Natural killer cell (primary cell): ENCODE results near the gene TK2. TPM values are rescaled to one million over a fixed set of nuclear protein-coding genes. Genes with fewer than 3 reads are reported as not detected.

Experiments used
- ATAC-seq, 3 donors: fragments of 150-1000 bp in 2 of 3; fragments of 200-7000 bp in 1 of 3; cut with Tn5 transposase; 1 replicate in 1 of 3; 2 replicates in 2 of 3; pipeline ENCODE4 v1.10.0; 2021; ENCODE audit warnings: mild to moderate bottlenecking in 2 of 3, moderate library complexity in 2 of 3
- DNase-seq, 2 donors: peaks; one replicate each; pipeline versions ENCODE4 v3.0.0 to v3.0.0-alpha.2; 2013 to 2021; ENCODE audit warnings: mixed read lengths in 1 of 2
- H3K27ac ChIP-seq: one replicate; pipeline ENCODE4 v1.5.1; 2013; ENCODE audit warnings: mild to moderate bottlenecking, low read length
- H3K27me3 ChIP-seq: one replicate; pipeline ENCODE4 v1.6.1; 2013; ENCODE audit warnings: low read length; ENCODE audit not compliant: control insufficient read depth, insufficient read depth
- H3K36me3 ChIP-seq: one replicate; pipeline ENCODE4 v1.6.1; 2013; ENCODE audit warnings: low read length; ENCODE audit not compliant: control insufficient read depth, insufficient read depth
- H3K4me1 ChIP-seq: one replicate; pipeline ENCODE4 v1.6.1; 2013; ENCODE audit warnings: low read length; ENCODE audit not compliant: control insufficient read depth, insufficient read depth
- H3K4me3 ChIP-seq: one replicate; pipeline ENCODE4 v1.5.1; 2013; ENCODE audit warnings: low read length
- H3K9me3 ChIP-seq: one replicate; pipeline ENCODE4 v1.6.1; 2013; ENCODE audit warnings: low read length; ENCODE audit not compliant: control insufficient read depth, insufficient read depth
- H3K27ac Mint-ChIP-seq, 2 donors: one replicate each; pipeline ENCODE4 v1.8.0; 2022; ENCODE audit warnings: mild to moderate bottlenecking in 2 of 2, mixed read lengths in 2 of 2, moderate library complexity in 1 of 2
- H3K27me3 Mint-ChIP-seq, 2 donors: one replicate each; pipeline ENCODE4 v1.8.0; 2022; ENCODE audit warnings: low read depth in 2 of 2, mixed read lengths in 2 of 2
- H3K36me3 Mint-ChIP-seq: one replicate; pipeline ENCODE4 v1.8.0; 2022; ENCODE audit warnings: mixed read lengths
- H3K4me1 Mint-ChIP-seq, 2 donors: one replicate each; pipeline ENCODE4 v1.8.0; 2022; ENCODE audit warnings: mixed read lengths in 2 of 2
- H3K4me3 Mint-ChIP-seq: one replicate; pipeline ENCODE4 v1.8.0; 2022; ENCODE audit warnings: mild to moderate bottlenecking, moderate library complexity, mixed read lengths
- H3K9me3 Mint-ChIP-seq, 2 donors: one replicate each; pipeline ENCODE4 v1.8.0; 2022; ENCODE audit warnings: mixed read lengths in 2 of 2
- WGBS: methylation state at CpG from one replicate; pipeline ENCODE4 v1.1.7; 2013; ENCODE audit warnings: missing lambda C conversion rate; ENCODE audit not compliant: insufficient coverage; 5-methylcytosine and 5-hydroxymethylcytosine counted together
- intact Hi-C: fragments of 100-400 bp; cut with micrococcal nuclease; formaldehyde crosslinking; loops from one replicate; pipeline ENCODE4 v1.14.2; 2022
- total RNA-seq, 4 donors: library from RNA; stranded (reverse); fragments of 120-200 nt in 1 of 4; gene quantifications; one replicate each; pipeline versions ENCODE4 v1.2.3 to v1.2.4, GENCODE V29; 2013 to 2022
- TF ChIP-seq, protein P1 (sequence below): fragments of 200-600 bp; IDR thresholded peaks from one replicate; pipeline ENCODE4 v1.8.0; 2022; ENCODE audit warnings: antibody characterized with exemption

The TK2 gene
- total RNA-seq, 3 donors from 2014 or later (not counting 1 experiment from before 2014, with no cell fraction given), result 18.8 to 25.8 (median 25.1) TPM

DNA sequence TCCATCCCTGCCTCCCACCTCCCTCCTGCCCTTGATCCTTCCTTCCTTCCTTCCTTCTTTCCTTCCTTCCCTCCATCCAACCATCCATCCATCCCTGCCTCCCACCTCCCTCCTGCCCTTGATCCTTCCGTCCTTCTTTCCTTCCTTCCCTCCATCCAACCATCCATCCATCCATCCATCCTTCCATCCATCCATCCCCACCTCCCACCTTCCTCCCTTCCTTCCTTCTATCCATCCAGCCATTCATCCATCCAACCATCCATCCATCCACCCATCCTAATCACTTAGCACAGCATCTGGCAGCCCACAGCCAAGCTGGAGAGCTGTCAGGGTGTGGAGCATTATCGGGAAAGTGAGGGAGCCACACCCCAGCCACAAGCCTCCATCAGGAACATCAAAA lies 54.5 kb downstream of the TK2 start:
- intact Hi-C loops, result no loop called here
- Mint-ChIP-seq H3K9me3 (no peaks in the 10 kb centered on the region), H3K4me3 (no peak overlapping the region), H3K36me3 (no peaks in the 10 kb centered on the region), H3K27me3 (no peaks in the 10 kb centered on the region), H3K4me1 (no peaks in the 10 kb centered on the region), H3K27ac (peak overlapping the region in 1 of 2 donors; percentile 14)
- 91% methylated on average over 2 of the region's 2 CpGs for whole genome bisulfite sequencing
- H3K36me3 ChIP-seq, result no peaks in the 10 kb centered on the region
- DNase-seq (no peak), ATAC-seq (no peak)
- TF ChIP-seq, protein P1, sequence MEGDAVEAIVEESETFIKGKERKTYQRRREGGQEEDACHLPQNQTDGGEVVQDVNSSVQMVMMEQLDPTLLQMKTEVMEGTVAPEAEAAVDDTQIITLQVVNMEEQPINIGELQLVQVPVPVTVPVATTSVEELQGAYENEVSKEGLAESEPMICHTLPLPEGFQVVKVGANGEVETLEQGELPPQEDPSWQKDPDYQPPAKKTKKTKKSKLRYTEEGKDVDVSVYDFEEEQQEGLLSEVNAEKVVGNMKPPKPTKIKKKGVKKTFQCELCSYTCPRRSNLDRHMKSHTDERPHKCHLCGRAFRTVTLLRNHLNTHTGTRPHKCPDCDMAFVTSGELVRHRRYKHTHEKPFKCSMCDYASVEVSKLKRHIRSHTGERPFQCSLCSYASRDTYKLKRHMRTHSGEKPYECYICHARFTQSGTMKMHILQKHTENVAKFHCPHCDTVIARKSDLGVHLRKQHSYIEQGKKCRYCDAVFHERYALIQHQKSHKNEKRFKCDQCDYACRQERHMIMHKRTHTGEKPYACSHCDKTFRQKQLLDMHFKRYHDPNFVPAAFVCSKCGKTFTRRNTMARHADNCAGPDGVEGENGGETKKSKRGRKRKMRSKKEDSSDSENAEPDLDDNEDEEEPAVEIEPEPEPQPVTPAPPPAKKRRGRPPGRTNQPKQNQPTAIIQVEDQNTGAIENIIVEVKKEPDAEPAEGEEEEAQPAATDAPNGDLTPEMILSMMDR, result no peak
- H3K27me3 ChIP-seq, result no peaks in the 10 kb centered on the region
- H3K4me3 ChIP-seq, result no peak overlapping the region
- H3K9me3 ChIP-seq, result no peaks in the 10 kb centered on the region
- H3K4me1 ChIP-seq, result no peaks in the 10 kb centered on the region
- H3K27ac ChIP-seq, result no peak overlapping the region

DNA sequence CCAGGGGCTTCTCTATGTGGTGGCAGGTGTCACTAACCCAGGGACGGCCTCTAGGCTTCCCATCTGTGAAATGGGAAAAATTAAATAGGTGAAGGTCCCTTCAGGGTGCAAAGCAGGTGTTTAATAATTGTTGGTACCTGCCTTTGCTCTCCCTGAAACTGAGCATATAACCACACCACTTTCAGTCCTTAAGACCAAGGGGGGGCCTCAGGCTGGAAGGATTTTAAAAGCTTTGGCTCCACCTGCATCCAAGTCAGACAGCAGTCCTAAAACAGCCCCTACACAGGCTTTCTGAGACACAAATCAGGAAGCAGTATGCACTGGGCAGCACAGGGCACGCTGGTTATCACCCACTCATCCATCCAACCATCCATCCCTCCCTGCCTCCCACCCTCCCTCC lies 55.0 kb downstream of the TK2 start:
- H3K27ac ChIP-seq, result no peak overlapping the region
- no peak overlapping the region for H3K4me3 ChIP-seq
- no peaks in the 10 kb centered on the region for H3K9me3 ChIP-seq
- no peak for ATAC-seq
- no peak for DNase-seq
- Mint-ChIP-seq H3K36me3 (no peaks in the 10 kb centered on the region), H3K4me1 (no peaks in the 10 kb centered on the region), H3K9me3 (no peaks in the 10 kb centered on the region), H3K4me3 (no peak overlapping the region), H3K27ac (no peak overlapping the region), H3K27me3 (no peaks in the 10 kb centered on the region)
- H3K4me1 ChIP-seq, result no peaks in the 10 kb centered on the region
- intact Hi-C loops, result no loop called here
- H3K27me3 ChIP-seq, result no peaks in the 10 kb centered on the region
- H3K36me3 ChIP-seq, result no peaks in the 10 kb centered on the region
- 97% methylated on average over 2 of the region's 2 CpGs for WGBS
- TF ChIP-seq, protein P1, result no peak

DNA sequence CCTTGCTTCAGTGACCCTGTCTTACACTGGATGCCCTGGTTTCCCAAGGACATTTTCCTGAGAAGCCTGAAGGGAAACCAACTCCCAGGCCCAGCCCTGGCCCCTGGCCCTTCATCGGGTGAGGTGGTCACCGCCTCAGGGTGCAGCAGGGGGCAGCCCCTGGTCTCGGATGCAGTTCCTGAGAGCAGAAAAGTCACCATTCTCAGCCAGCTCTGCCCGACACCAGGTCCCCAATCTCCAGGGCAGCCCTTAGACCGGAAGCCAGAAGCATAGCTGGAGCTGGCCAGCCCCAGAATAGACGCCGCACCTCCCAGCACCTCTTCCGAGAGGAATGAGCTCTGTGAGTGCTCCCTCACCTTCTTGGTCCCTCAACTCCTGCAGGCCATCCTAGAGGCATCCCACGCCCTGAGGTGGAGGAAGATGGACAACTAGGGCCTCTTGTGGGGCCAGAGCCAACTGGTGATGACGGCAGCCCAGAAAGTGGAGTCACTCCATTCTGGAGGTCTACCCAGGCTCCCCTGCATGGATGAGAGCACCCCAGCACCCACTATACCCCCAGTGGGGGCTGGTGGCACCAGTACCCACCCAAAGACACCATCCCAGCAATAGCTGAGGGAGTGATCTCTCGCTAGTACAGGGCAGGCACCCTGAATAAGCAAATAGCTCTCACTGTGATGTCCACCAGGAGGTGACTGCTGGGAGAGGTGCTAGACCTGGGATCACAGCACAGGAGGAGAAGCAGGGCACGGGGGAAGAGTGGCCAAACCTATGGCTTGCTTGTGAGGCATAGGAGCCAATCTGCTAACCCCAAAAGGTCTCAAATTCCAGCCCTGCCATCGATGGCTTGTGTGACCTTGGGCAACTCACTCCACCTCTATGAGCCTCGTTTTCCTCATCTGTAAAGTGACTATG lies 56.2 kb downstream of the TK2 start:
- Mint-ChIP-seq H3K4me3 (no peak overlapping the region), H3K27me3 (no peaks in the 10 kb centered on the region), H3K27ac (no peak overlapping the region), H3K9me3 (no peaks in the 10 kb centered on the region), H3K36me3 (no peaks in the 10 kb centered on the region), H3K4me1 (no peaks in the 10 kb centered on the region)
- H3K27ac ChIP-seq, result no peak overlapping the region
- intact Hi-C loops, result no loop called here
- DNase-seq, result no peak
- no peaks in the 10 kb centered on the region for H3K9me3 ChIP-seq
- 90% methylated on average over 14 of the region's 14 CpGs for WGBS
- no peaks in the 10 kb centered on the region for H3K27me3 ChIP-seq
- ATAC-seq, result no peak
- H3K4me1 ChIP-seq, result no peaks in the 10 kb centered on the region
- H3K36me3 ChIP-seq, result no peaks in the 10 kb centered on the region
- H3K4me3 ChIP-seq, result no peak overlapping the region
- TF ChIP-seq, protein P1, result no peak

DNA sequence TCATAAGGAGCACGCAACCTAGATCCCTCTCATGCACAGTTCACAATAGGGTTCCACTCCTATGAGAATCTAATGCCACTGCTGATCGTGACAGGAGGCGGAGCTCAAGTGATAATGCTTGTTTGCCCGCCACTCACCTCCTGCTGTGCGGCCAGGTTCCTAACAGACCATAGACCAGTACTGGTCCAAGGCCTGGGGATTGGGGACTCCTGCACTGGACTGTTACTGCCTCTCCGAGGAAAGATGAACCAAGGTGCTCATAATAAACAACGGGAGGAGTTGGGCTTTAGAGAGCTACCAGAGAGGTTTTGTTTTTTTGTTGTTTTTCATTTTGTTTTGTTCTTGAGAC lies 58.2 kb downstream of the TK2 start:
- Histone ChIP-seq H3K27me3 (no peaks in the 10 kb centered on the region), H3K4me1 (no peaks in the 10 kb centered on the region), H3K4me3 (no peak overlapping the region), H3K9me3 (no peaks in the 10 kb centered on the region), H3K27ac (no peak overlapping the region), H3K36me3 (no peaks in the 10 kb centered on the region)
- intact Hi-C loops, result no loop called here
- Mint-ChIP-seq H3K27me3 (no peaks in the 10 kb centered on the region), H3K27ac (no peak overlapping the region), H3K9me3 (no peaks in the 10 kb centered on the region), H3K4me3 (no peak overlapping the region), H3K36me3 (no peaks in the 10 kb centered on the region), H3K4me1 (no peaks in the 10 kb centered on the region)
- no peak for DNase-seq
- no peak for ATAC-seq
- WGBS, result 91% methylated on average over 7 of the region's 7 CpGs
- TF ChIP-seq, protein P1, result no peak
